Measurements from ENCODE around the gene SUSD1. TPM values are rescaled to one million over a fixed set of nuclear protein-coding genes. Genes with fewer than 3 reads are reported as not detected.

The SUSD1 gene
- total RNA-seq, 1 experiment from 2014 or later: 15.3 TPM

DNA sequence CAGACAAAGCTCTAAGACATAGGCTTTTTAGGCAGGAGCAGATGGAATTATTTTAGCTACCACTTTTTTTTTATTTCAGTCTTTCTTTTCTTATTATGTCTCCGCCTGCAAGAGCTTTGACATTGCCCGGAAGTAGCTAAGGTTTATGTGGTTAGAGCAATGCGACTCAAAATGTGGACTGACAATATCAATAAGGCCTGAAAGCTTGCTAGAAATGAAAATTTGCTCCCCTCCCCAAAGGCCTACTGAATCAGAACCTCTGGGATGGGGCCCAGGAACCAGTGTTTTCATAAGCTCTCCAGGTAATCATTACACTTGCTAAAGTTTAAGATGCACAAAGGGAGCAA, 81.3 kb downstream of the SUSD1 start:
- intact Hi-C loops (cut with micrococcal nuclease; ENCODE audit: unreplicated experiment): no loop called here
- BruUV-seq (replicated peaks): no TSS peak
- POLR2A ChIA-PET: interaction anchor here (0.5 to 0.6 kb wide), 2 partner anchors 194 to 611 kb away, joined by 3 read pairs; no protein-coding TSS in a partner anchor
- no peaks in the 10 kb centered on the region; the same call in 1 of the 2 replicates for H3K4me1 ChIP-seq (ENCODE audit: control insufficient read depth, insufficient read depth, low read length)
- no peaks in the 10 kb centered on the region for H3K27me3 ChIP-seq (ENCODE audit: control insufficient read depth, insufficient read depth, low read length)
- no peaks in the 10 kb centered on the region for H3K36me3 ChIP-seq (ENCODE audit: control insufficient read depth, insufficient read depth, low read length)
- no peak for TF ChIP-seq TCF7L2 (IDR thresholded peaks at IDR 0.05; ENCODE audit: low read depth, low read length)
- DNase-seq (ENCODE audit: low read depth, low spot score) (no peak), ATAC-seq (no peak)
- CTCF ChIA-PET: no interaction called here
- no peak overlapping the region for H3K27ac ChIP-seq (ENCODE audit: low read length)
- in situ Hi-C loops (cut with HindIII; ENCODE audit: low pct_unique_long_range_greater_than_20kb, low sequenced_read_pairs): no loop called here
- H3K9me3 ChIP-seq (ENCODE audit: control insufficient read depth, insufficient read depth, low read depth, low read length): no peaks in the 10 kb centered on the region
- H3K4me3 ChIP-seq (ENCODE audit: low read depth in 2 of 2, low read length in 2 of 2): no peak overlapping the region

DNA sequence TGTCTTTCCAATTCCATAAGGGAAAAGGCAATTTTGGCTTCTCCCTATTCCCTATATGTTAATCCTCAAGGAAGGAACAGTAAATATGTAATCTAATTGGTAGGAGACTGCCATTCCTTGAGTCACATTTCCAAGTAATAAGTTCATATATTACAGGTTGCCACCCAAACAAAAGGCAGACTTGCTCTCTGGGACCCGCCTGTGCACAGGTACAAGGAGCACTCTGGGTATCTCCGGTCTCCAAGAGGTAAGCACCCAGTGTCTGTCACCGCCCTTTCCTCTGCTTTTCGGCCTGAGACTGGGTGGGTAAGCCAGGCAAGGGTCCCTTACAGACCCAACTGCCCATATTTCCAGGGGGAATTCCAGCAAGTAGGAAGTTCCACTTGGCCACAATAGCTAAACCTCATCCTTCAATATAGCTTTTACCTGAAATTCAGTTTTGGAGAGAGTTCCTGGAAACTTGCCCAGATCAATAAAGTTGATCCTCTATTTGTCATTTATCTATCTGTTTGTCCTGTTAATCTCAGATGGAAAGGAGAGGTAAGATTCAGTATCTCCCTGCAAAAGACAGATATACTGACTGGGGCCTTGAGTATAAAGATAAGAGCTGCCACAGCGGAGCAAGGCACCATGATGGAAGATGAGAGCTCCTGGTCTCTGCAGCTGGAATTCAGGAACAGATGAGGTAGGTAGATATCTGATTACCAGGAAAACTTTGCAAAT, 81.8 kb downstream of the SUSD1 start:
- no peak overlapping the region for H3K4me3 ChIP-seq (ENCODE audit: low read depth in 2 of 2, low read length in 2 of 2)
- no peaks in the 10 kb centered on the region for H3K9me3 ChIP-seq (ENCODE audit: control insufficient read depth, insufficient read depth, low read depth, low read length)
- no peak for TF ChIP-seq TCF7L2 (IDR thresholded peaks at IDR 0.05; ENCODE audit: low read depth, low read length)
- intact Hi-C loops (cut with micrococcal nuclease; ENCODE audit: unreplicated experiment) (no loop called here), in situ Hi-C loops (cut with HindIII; ENCODE audit: low pct_unique_long_range_greater_than_20kb, low sequenced_read_pairs) (no loop called here)
- no peak for DNase-seq (ENCODE audit: low read depth, low spot score)
- ChIA-PET POLR2A (interaction anchor here (0.5 to 0.6 kb wide), 2 partner anchors 194 to 610 kb away, joined by 3 read pairs; no protein-coding TSS in a partner anchor), CTCF (no interaction called here)
- H3K4me1 ChIP-seq (ENCODE audit: control insufficient read depth, insufficient read depth, low read length): no peaks in the 10 kb centered on the region; the same call in 1 of the 2 replicates
- ATAC-seq: no peak
- H3K36me3 ChIP-seq (ENCODE audit: control insufficient read depth, insufficient read depth, low read length): no peaks in the 10 kb centered on the region
- H3K27me3 ChIP-seq (ENCODE audit: control insufficient read depth, insufficient read depth, low read length): no peaks in the 10 kb centered on the region
- no peak overlapping the region for H3K27ac ChIP-seq (ENCODE audit: low read length)
- no TSS peak for BruUV-seq (replicated peaks)

DNA sequence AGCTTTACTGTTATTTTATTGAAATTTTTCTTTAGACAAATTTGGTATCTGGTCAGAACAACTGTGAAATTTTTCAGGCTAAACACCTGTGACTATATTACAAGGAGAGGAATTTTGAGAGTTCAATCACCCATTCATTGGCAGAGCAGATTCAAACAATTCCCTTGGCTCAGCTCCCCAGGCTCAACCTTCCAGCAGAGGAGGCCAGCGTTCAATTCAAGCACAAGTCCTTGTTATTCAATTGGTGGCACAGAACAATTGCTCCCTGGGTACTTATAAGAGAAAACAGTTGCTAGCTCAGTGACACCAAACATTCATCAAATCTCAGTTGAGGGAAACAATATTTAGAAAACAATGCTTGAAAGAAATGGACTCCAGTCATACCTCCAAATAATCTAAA, 83.3 kb downstream of the SUSD1 start:
- ChIA-PET CTCF (interaction anchor here (0.5 kb wide), 1 partner anchor 310 kb away, joined by 4 read pairs; no protein-coding TSS in a partner anchor), POLR2A (no interaction called here)
- TF ChIP-seq POLR2AphosphoS5 (IDR thresholded peaks at IDR 0.05; ENCODE audit: low read depth, low read length): no peak
- TF ChIP-seq, protein P1, sequence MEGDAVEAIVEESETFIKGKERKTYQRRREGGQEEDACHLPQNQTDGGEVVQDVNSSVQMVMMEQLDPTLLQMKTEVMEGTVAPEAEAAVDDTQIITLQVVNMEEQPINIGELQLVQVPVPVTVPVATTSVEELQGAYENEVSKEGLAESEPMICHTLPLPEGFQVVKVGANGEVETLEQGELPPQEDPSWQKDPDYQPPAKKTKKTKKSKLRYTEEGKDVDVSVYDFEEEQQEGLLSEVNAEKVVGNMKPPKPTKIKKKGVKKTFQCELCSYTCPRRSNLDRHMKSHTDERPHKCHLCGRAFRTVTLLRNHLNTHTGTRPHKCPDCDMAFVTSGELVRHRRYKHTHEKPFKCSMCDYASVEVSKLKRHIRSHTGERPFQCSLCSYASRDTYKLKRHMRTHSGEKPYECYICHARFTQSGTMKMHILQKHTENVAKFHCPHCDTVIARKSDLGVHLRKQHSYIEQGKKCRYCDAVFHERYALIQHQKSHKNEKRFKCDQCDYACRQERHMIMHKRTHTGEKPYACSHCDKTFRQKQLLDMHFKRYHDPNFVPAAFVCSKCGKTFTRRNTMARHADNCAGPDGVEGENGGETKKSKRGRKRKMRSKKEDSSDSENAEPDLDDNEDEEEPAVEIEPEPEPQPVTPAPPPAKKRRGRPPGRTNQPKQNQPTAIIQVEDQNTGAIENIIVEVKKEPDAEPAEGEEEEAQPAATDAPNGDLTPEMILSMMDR (IDR thresholded peaks at IDR 0.05): peak; percentile 76
- Histone ChIP-seq H3K9me3 (ENCODE audit: control insufficient read depth, insufficient read depth, low read depth, low read length) (no peaks in the 10 kb centered on the region), H3K27ac (ENCODE audit: low read length) (no peak overlapping the region), H3K4me1 (ENCODE audit: control insufficient read depth, insufficient read depth, low read length) (no peaks in the 10 kb centered on the region; the same call in 1 of the 2 replicates), H3K4me3 (ENCODE audit: low read depth in 2 of 2, low read length in 2 of 2) (no peak overlapping the region), H3K27me3 (ENCODE audit: control insufficient read depth, insufficient read depth, low read length) (no peaks in the 10 kb centered on the region), H3K36me3 (ENCODE audit: control insufficient read depth, insufficient read depth, low read length) (no peaks in the 10 kb centered on the region)
- ATAC-seq (0 out of 2 replicates have a peak, but pooled peaks have one; percentile 56), DNase-seq (ENCODE audit: low read depth, low spot score) (peak; percentile 5)
- in situ Hi-C loops (cut with HindIII; ENCODE audit: low pct_unique_long_range_greater_than_20kb, low sequenced_read_pairs): no loop called here
- no TSS peak for BruUV-seq (replicated peaks)
- intact Hi-C loops (cut with micrococcal nuclease; ENCODE audit: unreplicated experiment): loop anchor here (2.0 kb wide), 1 partner anchor 263 kb away; no protein-coding TSS in a partner anchor

DNA sequence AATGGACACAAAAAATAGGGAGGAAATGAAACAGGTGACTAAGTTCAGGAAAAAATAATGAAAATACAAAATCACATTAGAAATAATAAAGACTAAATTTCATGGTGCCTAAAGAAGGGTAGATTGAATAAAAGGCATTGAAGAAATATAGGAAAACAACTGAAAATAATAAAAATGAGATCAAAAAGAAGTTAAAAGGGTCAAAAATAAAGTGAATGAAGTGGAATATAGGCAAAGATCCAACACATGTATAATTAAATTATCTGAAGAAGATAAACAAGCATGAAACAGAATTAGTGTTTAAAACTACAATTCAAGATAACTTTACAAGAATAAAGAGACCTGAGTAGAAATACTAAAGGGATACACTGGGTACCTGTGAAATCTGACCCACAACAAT, 87.6 kb downstream of the SUSD1 start:
- ChIA-PET POLR2A (no interaction called here), CTCF (no interaction called here)
- Histone ChIP-seq H3K4me3 (ENCODE audit: low read depth in 2 of 2, low read length in 2 of 2) (no peak overlapping the region), H3K4me1 (ENCODE audit: control insufficient read depth, insufficient read depth, low read length) (no peaks in the 10 kb centered on the region; the same call in 1 of the 2 replicates), H3K9me3 (ENCODE audit: control insufficient read depth, insufficient read depth, low read depth, low read length) (no peaks in the 10 kb centered on the region), H3K36me3 (ENCODE audit: control insufficient read depth, insufficient read depth, low read length) (no peaks in the 10 kb centered on the region), H3K27me3 (ENCODE audit: control insufficient read depth, insufficient read depth, low read length) (no peaks in the 10 kb centered on the region), H3K27ac (ENCODE audit: low read length) (no peak overlapping the region)
- in situ Hi-C loops (cut with HindIII; ENCODE audit: low pct_unique_long_range_greater_than_20kb, low sequenced_read_pairs) (no loop called here), intact Hi-C loops (cut with micrococcal nuclease; ENCODE audit: unreplicated experiment) (no loop called here)
- ATAC-seq: no peak
- DNase-seq (ENCODE audit: low read depth, low spot score): no peak
- no TSS peak for BruUV-seq (replicated peaks)
- TF ChIP-seq POLR2AphosphoS5 (IDR thresholded peaks at IDR 0.05; ENCODE audit: low read depth, low read length): no peak
- TF ChIP-seq TCF7L2 (IDR thresholded peaks at IDR 0.05; ENCODE audit: low read depth, low read length): no peak
- TF ChIP-seq, protein P1 (IDR thresholded peaks at IDR 0.05): no peak
- TF ChIP-seq SIN3A (IDR thresholded peaks at IDR 0.05; ENCODE audit: borderline replicate concordance, insufficient read depth, low read depth, low read length): no peak
- TF ChIP-seq, protein P2, sequence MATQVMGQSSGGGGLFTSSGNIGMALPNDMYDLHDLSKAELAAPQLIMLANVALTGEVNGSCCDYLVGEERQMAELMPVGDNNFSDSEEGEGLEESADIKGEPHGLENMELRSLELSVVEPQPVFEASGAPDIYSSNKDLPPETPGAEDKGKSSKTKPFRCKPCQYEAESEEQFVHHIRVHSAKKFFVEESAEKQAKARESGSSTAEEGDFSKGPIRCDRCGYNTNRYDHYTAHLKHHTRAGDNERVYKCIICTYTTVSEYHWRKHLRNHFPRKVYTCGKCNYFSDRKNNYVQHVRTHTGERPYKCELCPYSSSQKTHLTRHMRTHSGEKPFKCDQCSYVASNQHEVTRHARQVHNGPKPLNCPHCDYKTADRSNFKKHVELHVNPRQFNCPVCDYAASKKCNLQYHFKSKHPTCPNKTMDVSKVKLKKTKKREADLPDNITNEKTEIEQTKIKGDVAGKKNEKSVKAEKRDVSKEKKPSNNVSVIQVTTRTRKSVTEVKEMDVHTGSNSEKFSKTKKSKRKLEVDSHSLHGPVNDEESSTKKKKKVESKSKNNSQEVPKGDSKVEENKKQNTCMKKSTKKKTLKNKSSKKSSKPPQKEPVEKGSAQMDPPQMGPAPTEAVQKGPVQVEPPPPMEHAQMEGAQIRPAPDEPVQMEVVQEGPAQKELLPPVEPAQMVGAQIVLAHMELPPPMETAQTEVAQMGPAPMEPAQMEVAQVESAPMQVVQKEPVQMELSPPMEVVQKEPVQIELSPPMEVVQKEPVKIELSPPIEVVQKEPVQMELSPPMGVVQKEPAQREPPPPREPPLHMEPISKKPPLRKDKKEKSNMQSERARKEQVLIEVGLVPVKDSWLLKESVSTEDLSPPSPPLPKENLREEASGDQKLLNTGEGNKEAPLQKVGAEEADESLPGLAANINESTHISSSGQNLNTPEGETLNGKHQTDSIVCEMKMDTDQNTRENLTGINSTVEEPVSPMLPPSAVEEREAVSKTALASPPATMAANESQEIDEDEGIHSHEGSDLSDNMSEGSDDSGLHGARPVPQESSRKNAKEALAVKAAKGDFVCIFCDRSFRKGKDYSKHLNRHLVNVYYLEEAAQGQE (IDR thresholded peaks at IDR 0.05; ENCODE audit: insufficient read depth in 1 of 2, low read depth in 2 of 2, low read length in 1 of 2): no peak
